Epithelial cell of esophagus (primary cell): ENCODE measurements around the gene CDH4.

Source experiments
- DNase-seq: peaks from one replicate; pipeline ENCODE4 v3.0.0; 2010; ENCODE audit warnings: low read depth
- H3K4me3 ChIP-seq: 2 replicates; pipeline ENCODE4 v1.5.1; 2011; ENCODE audit warnings: mild to moderate bottlenecking, low read length, control low read depth
- CTCF ChIP-seq: IDR thresholded peaks from 2 replicates; pipeline ENCODE4 v1.5.1; 2011; ENCODE audit warnings: low read depth, mild to moderate bottlenecking, low read length, control low read depth, inconsistent platforms; ENCODE audit not compliant: insufficient read depth; ENCODE audit errors: missing control alignments

Gene CDH4

GRCh38 chr20:61353261-61354000 is 101.4 kb downstream of the CDH4 start:
- peak; percentile 49 for DNase-seq
- no peak for TF ChIP-seq CTCF
- H3K4me3 ChIP-seq: no peak overlapping the region

GRCh38 chr20:61354001-61354390 is 101.9 kb downstream of the CDH4 start:
- no peak for TF ChIP-seq CTCF
- no peak for DNase-seq
- H3K4me3 ChIP-seq: no peak overlapping the region

- H3K4me3 ChIP-seq: no peak overlapping the region
- no peak for TF ChIP-seq CTCF
- no peak for DNase-seq
Measured at GRCh38 chr20:61354501-61354900, 102.4 kb downstream of the CDH4 start.

GRCh38 chr20:61354901-61355495 is 102.9 kb downstream of the CDH4 start:
- no peak for TF ChIP-seq CTCF
- no peak for DNase-seq

GRCh38 chr20:61355585-61355984 is 103.5 kb downstream of the CDH4 start:
- TF ChIP-seq CTCF: no peak
- H3K4me3 ChIP-seq: no peak overlapping the region
- no peak for DNase-seq

More at GRCh38 chr20:61354901-61355495, 102.9 kb downstream of the CDH4 start:
- H3K4me3 ChIP-seq: no peak overlapping the region

- no peak for TF ChIP-seq CTCF
Measured at GRCh38 chr20:61356196-61356595, 104.1 kb downstream of the CDH4 start.

GRCh38 chr20:61357119-61357518 is 105.1 kb downstream of the CDH4 start:
- H3K4me3 ChIP-seq: no peak overlapping the region
- no peak for DNase-seq
- no peak for TF ChIP-seq CTCF

More at GRCh38 chr20:61356196-61356595, 104.1 kb downstream of the CDH4 start:
- DNase-seq: no peak
- H3K4me3 ChIP-seq: no peak overlapping the region
